Endodermal cell (in vitro differentiated cells): Measurements from ENCODE around the gene ATP10A. TPM values are rescaled to one million over a fixed set of nuclear protein-coding genes. Genes with fewer than 3 reads are reported as not detected.

Experiments
- DNase-seq: peaks from one replicate; pipeline ENCODE4 v3.0.0-alpha.2; 2017
- H3K27ac ChIP-seq: 2 replicates; pipeline ENCODE4 v1.5.1; 2013; ENCODE audit warnings: mild to moderate bottlenecking, low read depth, low read length, moderate library complexity
- H3K27me3 ChIP-seq: 2 replicates; pipeline ENCODE4 v1.6.1; 2013; ENCODE audit warnings: mild to moderate bottlenecking, low read length, moderate library complexity; ENCODE audit not compliant: insufficient read depth, control insufficient read depth, poor library complexity, severe bottlenecking
- H3K36me3 ChIP-seq: 2 replicates; pipeline ENCODE4 v1.7.0; 2013; ENCODE audit warnings: mild to moderate bottlenecking, low read length, moderate library complexity; ENCODE audit not compliant: control insufficient read depth, insufficient read depth
- H3K4me1 ChIP-seq: one replicate; pipeline ENCODE4 v1.7.0; 2013; ENCODE audit warnings: low read length; ENCODE audit not compliant: control insufficient read depth, insufficient read depth
- H3K4me3 ChIP-seq: 2 replicates; pipeline ENCODE4 v1.5.1; 2013; ENCODE audit warnings: mild to moderate bottlenecking, low read length, moderate library complexity
- H3K9ac ChIP-seq: 2 replicates; pipeline ENCODE4 v1.6.1; 2013; ENCODE audit warnings: mild to moderate bottlenecking, low read length, moderate library complexity; ENCODE audit not compliant: poor library complexity, severe bottlenecking; ENCODE audit errors: extremely low read depth
- H3K9me3 ChIP-seq: 2 replicates; pipeline ENCODE4 v1.6.1; 2013; ENCODE audit warnings: mild to moderate bottlenecking, low read length, moderate library complexity; ENCODE audit not compliant: control insufficient read depth
- H3K27ac Mint-ChIP-seq: 2 replicates; pipeline ENCODE4 v1.8.0; 2020; ENCODE audit warnings: mixed read lengths
- H3K27me3 Mint-ChIP-seq: 2 replicates; pipeline ENCODE4 v1.8.0; 2021; ENCODE audit warnings: mild to moderate bottlenecking, mixed read lengths; ENCODE audit not compliant: insufficient read depth
- H3K36me3 Mint-ChIP-seq: 2 replicates; pipeline ENCODE4 v1.8.0; 2020; ENCODE audit warnings: low read depth, mixed read lengths
- H3K4me1 Mint-ChIP-seq: 2 replicates; pipeline ENCODE4 v1.8.0; 2020; ENCODE audit warnings: mixed read lengths
- H3K4me3 Mint-ChIP-seq: 2 replicates; pipeline ENCODE4 v1.8.0; 2020; ENCODE audit warnings: mild to moderate bottlenecking, moderate library complexity, mixed read lengths
- H3K9me3 Mint-ChIP-seq: 2 replicates; pipeline ENCODE4 v1.8.0; 2020; ENCODE audit warnings: mild to moderate bottlenecking, mixed read lengths
- WGBS, 2 experiments: methylation state at CpG; one replicate each; pipeline versions ENCODE4 v1.1.5 to v1.1.7; 2013; ENCODE audit warnings: missing lambda C conversion rate in 2 of 2, mixed read lengths in 1 of 2; ENCODE audit not compliant: insufficient coverage in 1 of 2, insufficient read length in 1 of 2; 5-methylcytosine and 5-hydroxymethylcytosine counted together
- total RNA-seq, 2 donors: library from RNA; stranded (reverse); fragmentation: NEBNext Ultra II Directional in 1 of 2; extraction: Animal tissue kit (Norgen Biotek cat#: 25700) in 1 of 2; gene quantifications; 2 replicates in 1 of 2; 3 replicates in 1 of 2; pipeline ENCODE4 v1.2.1, GENCODE V29; 2021
- TF ChIP-seq, protein P1 (sequence below): fragments of 200-600 bp; sonication (generic); conservative IDR thresholded peaks from 2 replicates; pipeline ENCODE4 v1.5.0; 2021; ENCODE audit warnings: antibody characterized with exemption, mild to moderate bottlenecking

ATP10A gene
- total RNA-seq, 2 donors from 2014 or later = 0.04 to 1.2 TPM

DNA sequence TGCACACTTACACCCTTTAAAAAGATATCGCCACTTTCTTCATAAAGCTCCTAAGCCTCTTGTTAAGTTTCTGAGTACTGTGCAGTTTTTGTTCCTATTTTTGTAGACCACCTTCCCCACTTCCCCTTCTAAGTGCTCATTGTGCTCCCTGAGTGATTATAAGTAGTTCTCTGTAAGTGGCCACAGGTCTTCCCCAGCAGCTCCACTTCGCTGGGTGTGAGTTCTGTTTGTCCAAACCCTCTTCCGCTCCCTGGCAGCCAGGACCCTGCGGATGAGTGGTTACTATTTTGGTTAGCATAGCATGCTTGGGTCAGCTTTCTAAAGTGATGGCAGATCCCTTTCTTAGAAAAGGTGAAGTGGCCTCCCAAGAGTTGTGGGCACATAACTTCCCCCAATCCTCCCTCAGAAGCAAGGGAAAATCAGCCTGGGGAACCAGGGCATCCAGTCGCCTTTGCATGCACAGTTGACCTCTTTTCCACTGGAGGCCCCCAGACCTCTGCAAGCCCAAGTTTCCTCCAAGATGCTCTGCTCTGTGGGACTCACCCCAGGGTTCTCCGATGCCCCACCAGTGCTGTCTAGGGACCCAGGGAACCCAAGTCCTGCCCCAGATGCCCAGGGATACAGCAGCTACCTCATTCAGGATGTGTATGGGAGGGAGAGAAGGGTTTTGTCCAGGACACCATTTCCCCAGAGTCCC is 69.6 kb downstream of the ATP10A start:
- TF ChIP-seq, protein P1, sequence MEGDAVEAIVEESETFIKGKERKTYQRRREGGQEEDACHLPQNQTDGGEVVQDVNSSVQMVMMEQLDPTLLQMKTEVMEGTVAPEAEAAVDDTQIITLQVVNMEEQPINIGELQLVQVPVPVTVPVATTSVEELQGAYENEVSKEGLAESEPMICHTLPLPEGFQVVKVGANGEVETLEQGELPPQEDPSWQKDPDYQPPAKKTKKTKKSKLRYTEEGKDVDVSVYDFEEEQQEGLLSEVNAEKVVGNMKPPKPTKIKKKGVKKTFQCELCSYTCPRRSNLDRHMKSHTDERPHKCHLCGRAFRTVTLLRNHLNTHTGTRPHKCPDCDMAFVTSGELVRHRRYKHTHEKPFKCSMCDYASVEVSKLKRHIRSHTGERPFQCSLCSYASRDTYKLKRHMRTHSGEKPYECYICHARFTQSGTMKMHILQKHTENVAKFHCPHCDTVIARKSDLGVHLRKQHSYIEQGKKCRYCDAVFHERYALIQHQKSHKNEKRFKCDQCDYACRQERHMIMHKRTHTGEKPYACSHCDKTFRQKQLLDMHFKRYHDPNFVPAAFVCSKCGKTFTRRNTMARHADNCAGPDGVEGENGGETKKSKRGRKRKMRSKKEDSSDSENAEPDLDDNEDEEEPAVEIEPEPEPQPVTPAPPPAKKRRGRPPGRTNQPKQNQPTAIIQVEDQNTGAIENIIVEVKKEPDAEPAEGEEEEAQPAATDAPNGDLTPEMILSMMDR = no peak
- no peaks in the 10 kb centered on the region for H3K4me1 ChIP-seq
- 88 to 100% methylated on average over 1 to 6 of the region's 6 CpGs for WGBS, 2 experiments
- no peaks in the 10 kb centered on the region for H3K27me3 Mint-ChIP-seq
- H3K27me3 ChIP-seq = no peaks in the 10 kb centered on the region
- H3K4me3 ChIP-seq = no peak overlapping the region
- H3K9me3 ChIP-seq = no peaks in the 10 kb centered on the region
- H3K36me3 Mint-ChIP-seq = no peaks in the 10 kb centered on the region
- H3K27ac Mint-ChIP-seq = no peak overlapping the region
- H3K36me3 ChIP-seq = no peaks in the 10 kb centered on the region
- H3K9ac ChIP-seq = no peak overlapping the region
- H3K4me3 Mint-ChIP-seq = no peak overlapping the region
- peaks cover 10% of the 10 kb centered on the region for H3K4me1 Mint-ChIP-seq
- DNase-seq = peak; percentile 18
- no peak overlapping the region for H3K27ac ChIP-seq
- H3K9me3 Mint-ChIP-seq = no peaks in the 10 kb centered on the region

DNA sequence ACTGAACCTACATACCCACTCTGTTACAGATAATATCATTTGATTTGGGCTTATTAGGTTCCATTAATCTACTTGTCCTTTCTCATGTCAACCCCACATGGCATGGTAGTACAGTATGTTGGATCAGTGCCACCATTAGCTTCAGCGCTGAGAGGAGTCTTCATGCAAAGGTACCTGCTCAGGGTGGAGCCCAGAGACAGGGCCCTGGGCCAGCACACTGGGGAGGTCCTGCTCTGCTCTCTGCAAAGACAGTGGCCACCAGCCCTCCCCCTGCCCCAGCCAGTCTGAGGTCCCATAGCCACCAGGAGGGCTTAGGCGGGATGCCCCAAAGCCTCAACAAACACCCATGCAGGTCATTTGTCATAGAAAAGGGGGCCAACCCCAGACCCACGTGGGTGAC is 71.0 kb downstream of the ATP10A start:
- H3K4me1 ChIP-seq = no peaks in the 10 kb centered on the region
- Mint-ChIP-seq H3K4me1 (peaks cover 10% of the 10 kb centered on the region), H3K4me3 (no peak overlapping the region), H3K9me3 (no peaks in the 10 kb centered on the region), H3K27me3 (no peaks in the 10 kb centered on the region), H3K27ac (no peak overlapping the region), H3K36me3 (no peaks in the 10 kb centered on the region)
- H3K27me3 ChIP-seq = no peaks in the 10 kb centered on the region
- TF ChIP-seq, protein P1 = no peak
- no peak overlapping the region for H3K27ac ChIP-seq
- no peaks in the 10 kb centered on the region for H3K36me3 ChIP-seq
- H3K4me3 ChIP-seq = no peak overlapping the region
- H3K9me3 ChIP-seq = no peaks in the 10 kb centered on the region
- DNase-seq = peak; percentile 24
- H3K9ac ChIP-seq = no peak overlapping the region
- 80 to 87% methylated on average over 2 to 3 of the region's 3 CpGs for WGBS, 2 experiments

DNA sequence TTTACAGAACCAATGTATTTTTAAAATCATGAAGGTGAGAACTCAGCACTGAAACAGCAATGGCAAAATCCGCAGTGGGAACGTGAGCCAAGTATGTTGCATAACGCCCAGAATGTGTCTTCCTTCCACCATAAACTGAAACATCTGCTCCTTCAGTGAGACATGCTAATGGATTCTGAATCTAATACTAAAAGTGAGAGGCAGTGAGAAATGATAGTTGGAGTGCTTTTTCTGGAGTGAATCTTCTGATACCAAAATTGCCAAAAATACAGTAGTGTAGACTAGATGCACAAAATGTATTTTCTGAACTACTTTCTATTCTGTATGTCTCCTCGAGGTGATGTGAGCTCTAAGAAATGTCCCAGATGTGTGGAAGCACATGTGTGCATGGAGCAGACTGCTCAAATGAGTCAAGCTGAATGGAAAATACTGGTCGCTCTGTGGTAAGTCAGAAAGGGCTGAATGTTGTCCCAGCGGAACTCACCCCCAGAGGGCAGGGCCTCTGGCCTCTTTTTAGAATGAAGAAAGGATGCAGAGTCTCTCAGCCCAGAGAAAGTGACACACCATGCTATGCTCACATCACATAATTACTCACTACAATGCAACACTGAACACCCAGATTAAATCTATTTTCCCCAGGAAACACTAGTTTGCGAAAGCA is 73.0 kb downstream of the ATP10A start:
- Mint-ChIP-seq H3K27ac (no peak overlapping the region), H3K4me3 (no peak overlapping the region), H3K36me3 (no peaks in the 10 kb centered on the region), H3K9me3 (no peaks in the 10 kb centered on the region), H3K4me1 (peaks cover 10% of the 10 kb centered on the region), H3K27me3 (no peaks in the 10 kb centered on the region)
- TF ChIP-seq, protein P1 = peak; percentile 17
- Histone ChIP-seq H3K4me1 (no peaks in the 10 kb centered on the region), H3K9me3 (no peaks in the 10 kb centered on the region), H3K4me3 (no peak overlapping the region), H3K27me3 (no peaks in the 10 kb centered on the region), H3K36me3 (no peaks in the 10 kb centered on the region), H3K27ac (no peak overlapping the region), H3K9ac (no peak overlapping the region)
- DNase-seq = no peak
- 91 to 92% methylated on average over 5 to 7 of the region's 7 CpGs for WGBS, 2 experiments
